ENCODE results near the gene NCAPG2. TPM values are rescaled to one million over a fixed set of nuclear protein-coding genes. Genes with fewer than 3 reads are reported as not detected.
A peak's percentile ranks its signal among the peaks of the same experiment; 100 is the strongest.

Gene NCAPG2
- total RNA-seq, 1 donor from 2014 or later: 3.2 TPM

DNA sequence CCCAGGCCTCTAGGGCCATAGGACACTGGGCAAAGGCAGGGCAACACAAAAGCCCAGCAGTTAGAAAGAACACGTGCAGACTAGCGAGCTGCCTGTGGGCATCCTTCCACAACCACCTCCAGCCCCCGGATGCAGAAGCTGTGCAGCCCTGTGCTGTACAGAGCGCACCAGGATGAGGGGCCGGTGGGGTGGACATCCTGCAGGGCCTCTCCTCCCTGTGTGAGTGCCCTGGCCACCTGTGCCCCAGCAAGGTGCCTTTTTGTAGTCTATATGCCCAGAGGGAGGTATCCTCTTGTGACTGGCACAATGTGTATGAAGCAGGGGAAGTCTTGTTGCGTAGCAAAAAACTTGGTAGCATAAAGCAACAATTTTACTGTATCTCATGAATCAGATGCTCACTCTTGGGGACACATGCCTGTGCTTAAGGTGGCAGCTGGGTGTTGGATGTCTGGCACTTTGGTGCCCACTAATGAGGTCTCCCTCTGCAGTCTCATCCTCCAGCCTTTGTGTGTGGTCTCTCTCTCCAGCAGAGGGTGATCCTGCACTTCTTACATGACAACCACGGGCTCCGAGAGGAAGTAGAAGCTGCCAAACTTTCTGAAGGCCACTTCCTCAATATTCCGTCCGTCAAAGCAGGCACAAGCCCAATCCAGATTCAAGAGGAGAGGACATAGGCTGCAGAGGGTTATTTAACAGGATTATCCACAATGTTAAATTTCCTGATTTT is 8.7 kb downstream of the NCAPG2 start:
- H3K36me3 ChIP-seq (ENCODE audit: control insufficient read depth, insufficient read depth, low read length): no peaks in the 10 kb centered on the region
- DNase-seq (ENCODE audit: low read depth) (peak; percentile 65), FAIRE-seq (no peak)
- no peaks in the 10 kb centered on the region for H3K27me3 ChIP-seq (ENCODE audit: control insufficient read depth, insufficient read depth, low read length)
- TF ChIP-seq, protein P1, sequence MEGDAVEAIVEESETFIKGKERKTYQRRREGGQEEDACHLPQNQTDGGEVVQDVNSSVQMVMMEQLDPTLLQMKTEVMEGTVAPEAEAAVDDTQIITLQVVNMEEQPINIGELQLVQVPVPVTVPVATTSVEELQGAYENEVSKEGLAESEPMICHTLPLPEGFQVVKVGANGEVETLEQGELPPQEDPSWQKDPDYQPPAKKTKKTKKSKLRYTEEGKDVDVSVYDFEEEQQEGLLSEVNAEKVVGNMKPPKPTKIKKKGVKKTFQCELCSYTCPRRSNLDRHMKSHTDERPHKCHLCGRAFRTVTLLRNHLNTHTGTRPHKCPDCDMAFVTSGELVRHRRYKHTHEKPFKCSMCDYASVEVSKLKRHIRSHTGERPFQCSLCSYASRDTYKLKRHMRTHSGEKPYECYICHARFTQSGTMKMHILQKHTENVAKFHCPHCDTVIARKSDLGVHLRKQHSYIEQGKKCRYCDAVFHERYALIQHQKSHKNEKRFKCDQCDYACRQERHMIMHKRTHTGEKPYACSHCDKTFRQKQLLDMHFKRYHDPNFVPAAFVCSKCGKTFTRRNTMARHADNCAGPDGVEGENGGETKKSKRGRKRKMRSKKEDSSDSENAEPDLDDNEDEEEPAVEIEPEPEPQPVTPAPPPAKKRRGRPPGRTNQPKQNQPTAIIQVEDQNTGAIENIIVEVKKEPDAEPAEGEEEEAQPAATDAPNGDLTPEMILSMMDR (IDR thresholded peaks at IDR 0.05; ENCODE audit: insufficient read depth, low read length, severe bottlenecking): peak; percentile 71
- no peak overlapping the region for H3K4me3 ChIP-seq (ENCODE audit: low read depth, low read length)

DNA sequence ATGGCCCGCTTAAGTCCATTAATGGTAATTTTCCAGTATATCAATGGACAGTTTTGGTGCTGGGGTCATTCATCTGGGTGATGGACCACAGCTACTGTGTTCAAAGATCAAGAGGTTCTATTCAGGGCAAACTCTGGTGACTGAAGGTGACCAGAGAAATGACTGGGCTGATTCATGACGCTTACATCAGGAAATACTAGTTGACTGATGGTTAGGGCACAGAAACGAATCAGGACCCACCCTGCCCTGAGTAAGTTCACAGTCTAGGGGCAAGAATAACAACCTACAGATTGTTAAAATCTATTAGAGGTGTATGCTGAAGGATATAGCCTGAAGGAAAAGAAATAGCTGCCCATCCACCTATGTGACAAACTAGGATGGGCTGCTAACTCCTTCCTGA is 9.5 kb downstream of the NCAPG2 start:
- Histone ChIP-seq H3K36me3 (ENCODE audit: control insufficient read depth, insufficient read depth, low read length) (no peaks in the 10 kb centered on the region), H3K27me3 (ENCODE audit: control insufficient read depth, insufficient read depth, low read length) (no peaks in the 10 kb centered on the region), H3K4me3 (ENCODE audit: low read depth, low read length) (no peak overlapping the region)
- FAIRE-seq: no peak
- TF ChIP-seq, protein P1 (IDR thresholded peaks at IDR 0.05; ENCODE audit: insufficient read depth, low read length, severe bottlenecking): no peak
- no peak for DNase-seq (ENCODE audit: low read depth)

DNA sequence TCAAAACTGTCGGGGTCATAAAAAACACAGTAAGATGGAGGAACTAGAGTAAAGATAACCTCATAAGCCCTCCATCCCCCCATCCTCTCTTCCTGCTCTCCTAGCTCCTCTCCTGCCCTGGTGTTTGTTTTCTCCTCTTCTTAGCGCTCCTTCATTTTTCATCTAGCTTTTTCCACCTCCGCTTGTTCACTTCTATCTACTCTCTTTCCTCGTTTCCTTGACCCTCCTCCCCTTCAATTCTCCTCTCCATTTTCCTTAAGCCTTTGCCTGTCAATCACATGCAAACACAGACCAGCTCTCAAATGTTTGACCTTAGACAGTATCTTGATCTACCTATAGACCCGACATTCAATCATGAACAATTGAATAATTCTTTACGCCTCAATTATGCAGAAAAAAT is 10.0 kb downstream of the NCAPG2 start:
- H3K27me3 ChIP-seq (ENCODE audit: control insufficient read depth, insufficient read depth, low read length): no peaks in the 10 kb centered on the region
- no peak overlapping the region for H3K4me3 ChIP-seq (ENCODE audit: low read depth, low read length)
- DNase-seq (ENCODE audit: low read depth): no peak
- FAIRE-seq: no peak
- no peaks in the 10 kb centered on the region for H3K36me3 ChIP-seq (ENCODE audit: control insufficient read depth, insufficient read depth, low read length)
- TF ChIP-seq, protein P1 (IDR thresholded peaks at IDR 0.05; ENCODE audit: insufficient read depth, low read length, severe bottlenecking): no peak

DNA sequence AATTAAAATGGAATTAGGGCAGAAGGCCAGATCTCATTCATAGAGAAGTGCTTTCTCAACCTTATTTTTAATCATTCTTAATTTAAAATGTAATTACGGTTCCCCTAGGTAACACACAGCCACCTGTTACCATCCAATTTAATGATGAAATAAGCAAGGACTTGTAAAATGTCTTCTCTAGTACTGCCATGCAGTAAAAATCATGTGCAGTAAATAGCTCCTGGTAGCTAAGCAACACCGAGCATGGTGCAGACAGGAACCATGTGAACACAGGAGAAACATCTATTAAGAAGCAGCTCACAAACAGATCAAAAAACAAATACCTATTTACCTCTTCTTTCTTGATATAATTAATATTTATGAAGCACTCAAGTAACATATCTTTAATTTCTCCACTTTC is 15.1 kb downstream of the NCAPG2 start:
- DNase-seq (ENCODE audit: low read depth) (no peak), FAIRE-seq (no peak)
- Histone ChIP-seq H3K27me3 (ENCODE audit: control insufficient read depth, insufficient read depth, low read length) (no peaks in the 10 kb centered on the region), H3K36me3 (ENCODE audit: control insufficient read depth, insufficient read depth, low read length) (no peaks in the 10 kb centered on the region), H3K4me3 (ENCODE audit: low read depth, low read length) (no peak overlapping the region)
- TF ChIP-seq, protein P1 (IDR thresholded peaks at IDR 0.05; ENCODE audit: insufficient read depth, low read length, severe bottlenecking): no peak

GRCh38 chr7:158687406-158687805 is 17.2 kb downstream of the NCAPG2 start:
- Histone ChIP-seq H3K4me3 (ENCODE audit: low read depth, low read length) (no peak overlapping the region), H3K36me3 (ENCODE audit: control insufficient read depth, insufficient read depth, low read length) (no peaks in the 10 kb centered on the region), H3K27me3 (ENCODE audit: control insufficient read depth, insufficient read depth, low read length) (no peaks in the 10 kb centered on the region)
- FAIRE-seq (no peak), DNase-seq (ENCODE audit: low read depth) (no peak)
- TF ChIP-seq, protein P1 (IDR thresholded peaks at IDR 0.05; ENCODE audit: insufficient read depth, low read length, severe bottlenecking): no peak

- FAIRE-seq (no peak), DNase-seq (ENCODE audit: low read depth) (no peak)
- TF ChIP-seq, protein P1 (IDR thresholded peaks at IDR 0.05; ENCODE audit: insufficient read depth, low read length, severe bottlenecking): no peak
- Histone ChIP-seq H3K27me3 (ENCODE audit: control insufficient read depth, insufficient read depth, low read length) (no peaks in the 10 kb centered on the region), H3K36me3 (ENCODE audit: control insufficient read depth, insufficient read depth, low read length) (no peaks in the 10 kb centered on the region), H3K4me3 (ENCODE audit: low read depth, low read length) (no peak overlapping the region)
These were observed 18.9 kb downstream of the NCAPG2 start for GRCh38 chr7:158685693-158686092.

Measured in bronchial epithelial cell (primary cell).